ENCODE data around the gene INSYN2B.

Gene INSYN2B

DNA sequence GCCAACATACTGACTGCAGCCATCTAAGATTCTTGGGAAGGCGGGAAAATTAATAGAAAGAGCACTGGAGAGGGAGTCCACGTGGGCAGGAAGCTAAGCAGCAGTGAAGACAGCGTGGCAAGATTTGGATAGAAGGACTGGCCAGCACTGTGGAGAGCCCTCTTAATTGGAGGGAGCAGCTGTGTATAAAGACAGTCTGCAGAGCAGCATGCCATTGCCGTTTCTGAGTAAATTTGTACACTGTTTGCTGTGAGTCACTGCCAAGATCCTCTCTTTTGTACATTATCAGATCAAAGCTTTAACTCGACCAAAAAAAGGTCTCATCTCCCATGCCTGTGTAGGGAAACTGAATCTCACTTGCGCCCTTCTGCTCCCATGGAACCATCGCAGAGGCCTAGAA is 45.3 kb downstream of the INSYN2B start:
- DNase-seq (ENCODE audit: low read depth in 2 of 3, low spot score in 2 of 3), result no peak

DNA sequence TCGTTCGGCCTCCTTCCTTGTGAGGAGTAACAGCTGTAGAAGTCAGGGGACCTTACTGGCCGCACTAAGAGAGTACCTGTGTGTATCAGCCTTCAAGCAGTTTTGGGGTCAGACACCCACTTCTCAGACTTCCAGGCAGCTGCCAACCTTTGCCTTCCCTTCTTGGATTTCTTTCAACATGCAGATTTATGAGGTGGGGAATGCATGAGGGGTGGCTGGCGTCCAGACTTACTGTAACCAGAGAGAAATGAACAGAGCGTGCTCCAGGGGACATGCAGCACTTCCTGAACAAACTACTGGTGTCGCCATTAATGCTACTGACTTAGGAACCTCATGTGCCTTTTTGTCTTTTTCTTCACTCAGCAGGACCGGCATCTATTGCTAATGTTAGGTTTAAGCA is 46.7 kb downstream of the INSYN2B start:
- DNase-seq (ENCODE audit: low read depth in 2 of 3, low spot score in 2 of 3), result no peak

DNA sequence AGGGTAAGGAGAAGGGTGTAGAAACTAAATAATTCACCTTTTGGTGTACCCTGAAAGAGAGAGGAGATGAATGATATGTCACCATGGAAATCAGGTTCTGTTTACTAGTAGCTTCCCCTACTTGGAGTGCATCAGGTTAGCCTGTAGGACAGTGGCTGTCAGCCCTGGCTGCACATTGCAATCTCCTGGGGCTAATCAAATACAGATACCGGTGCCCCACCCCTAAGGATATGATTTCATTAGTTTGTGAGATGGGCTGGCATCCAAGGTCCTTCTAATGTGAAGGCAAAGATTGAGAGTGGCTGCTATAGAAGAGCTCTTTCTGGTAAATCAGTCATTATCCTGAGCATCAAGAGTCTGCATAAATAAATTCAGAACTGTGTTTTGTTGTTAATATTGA is 47.2 kb downstream of the INSYN2B start:
- no peak for DNase-seq (ENCODE audit: low read depth in 2 of 3, low spot score in 2 of 3)

DNA sequence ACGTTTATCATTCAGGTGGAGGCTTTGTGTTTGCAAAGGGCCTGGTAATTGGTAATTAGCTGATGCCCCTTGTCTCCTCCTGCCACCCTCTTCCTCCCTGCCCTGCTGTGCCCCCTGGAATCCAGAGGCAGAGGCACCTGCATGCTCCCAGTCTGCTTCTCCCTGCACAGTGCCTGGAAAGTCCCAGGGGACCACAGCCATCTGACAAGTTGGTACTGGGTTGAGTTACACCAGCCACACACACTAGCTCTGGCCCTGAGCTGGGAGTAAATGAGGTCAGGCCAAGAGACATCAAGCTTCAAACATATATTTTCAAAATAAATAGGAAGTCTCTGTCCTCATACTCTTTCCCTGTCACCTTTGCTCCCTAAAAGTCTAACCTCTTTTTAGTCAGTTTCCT is 56.3 kb downstream of the INSYN2B start:
- no peak for DNase-seq (ENCODE audit: low read depth in 2 of 3, low spot score in 2 of 3)

DNA sequence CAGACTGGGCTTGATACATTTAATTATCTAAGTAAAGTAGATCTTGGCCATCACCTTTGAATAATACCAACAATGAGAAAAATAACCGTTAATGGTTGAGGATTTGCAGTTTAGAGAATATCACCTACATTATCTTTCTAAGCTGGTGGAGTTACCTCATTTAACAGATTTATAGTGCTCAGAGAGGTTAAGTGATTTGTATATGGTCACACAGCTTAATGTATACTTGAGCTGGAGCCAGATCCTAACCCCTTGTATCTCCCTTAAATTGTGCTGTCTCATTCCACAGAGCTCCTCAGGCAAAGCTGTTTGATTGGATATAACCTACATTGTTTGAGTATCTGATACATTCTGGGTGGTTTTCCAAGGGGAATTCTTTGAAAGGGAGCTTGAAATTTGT is 57.8 kb downstream of the INSYN2B start:
- DNase-seq (ENCODE audit: low read depth in 2 of 3, low spot score in 2 of 3), result no peak

DNA sequence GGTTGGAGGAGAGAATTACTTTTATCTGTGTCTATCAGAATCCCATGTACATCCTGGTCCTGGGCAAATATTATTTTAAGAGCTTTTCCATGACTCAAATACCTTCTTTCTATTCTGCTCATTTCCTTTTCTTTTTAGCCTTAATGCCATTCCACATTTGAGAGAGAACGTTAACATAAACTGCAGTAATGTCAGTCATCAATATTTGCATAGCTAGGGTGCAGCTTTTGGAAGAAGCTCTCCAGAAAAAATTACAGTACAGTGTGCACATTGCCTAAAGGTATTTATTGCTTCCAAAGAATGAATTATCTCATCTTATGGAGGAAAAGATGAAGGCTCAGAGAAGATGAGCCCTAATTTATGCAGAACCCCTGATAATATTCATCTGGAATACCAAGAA is 58.3 kb downstream of the INSYN2B start:
- no peak for DNase-seq (ENCODE audit: low read depth in 2 of 3, low spot score in 2 of 3)

DNA sequence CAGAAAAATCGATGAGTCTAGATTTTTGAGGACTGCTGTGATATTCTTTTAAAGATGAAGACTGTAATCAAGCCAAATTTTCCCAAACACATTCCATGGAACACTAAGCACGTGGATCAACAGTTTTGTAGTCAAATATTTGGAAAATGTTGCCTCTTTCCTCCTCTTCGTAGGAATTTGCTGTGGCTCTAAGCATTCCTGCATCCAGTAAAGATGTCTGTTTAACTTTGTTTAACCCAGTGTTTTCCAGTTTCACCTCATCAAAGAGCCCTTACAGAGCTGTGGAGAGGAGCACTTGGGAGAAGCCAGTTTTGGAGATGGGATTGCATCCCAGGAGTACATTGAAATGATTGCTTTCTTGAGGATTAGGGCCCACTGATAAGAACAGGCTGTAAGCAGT is 58.9 kb downstream of the INSYN2B start:
- no peak for DNase-seq (ENCODE audit: low read depth in 2 of 3, low spot score in 2 of 3)

DNA sequence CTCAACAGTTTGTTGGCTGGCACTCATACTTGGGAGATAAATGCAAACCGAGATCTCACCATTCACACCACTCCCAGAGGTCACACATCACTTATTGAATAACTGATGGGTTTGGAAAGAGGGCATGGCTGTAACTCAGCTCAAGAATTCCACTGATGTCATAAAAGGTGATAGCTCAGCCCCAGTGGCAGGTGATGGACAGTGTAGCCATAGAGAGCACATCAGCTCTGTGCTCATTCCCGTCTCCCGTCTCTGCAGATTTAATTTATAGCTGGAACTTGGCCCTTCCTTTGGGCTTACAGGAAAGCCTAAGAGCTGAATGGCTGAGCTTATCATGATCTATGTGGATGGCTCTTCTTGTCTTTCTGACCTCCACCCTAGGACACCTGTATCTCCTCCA is 59.8 kb downstream of the INSYN2B start:
- DNase-seq (ENCODE audit: low read depth in 2 of 3, low spot score in 2 of 3), result no peak

DNA sequence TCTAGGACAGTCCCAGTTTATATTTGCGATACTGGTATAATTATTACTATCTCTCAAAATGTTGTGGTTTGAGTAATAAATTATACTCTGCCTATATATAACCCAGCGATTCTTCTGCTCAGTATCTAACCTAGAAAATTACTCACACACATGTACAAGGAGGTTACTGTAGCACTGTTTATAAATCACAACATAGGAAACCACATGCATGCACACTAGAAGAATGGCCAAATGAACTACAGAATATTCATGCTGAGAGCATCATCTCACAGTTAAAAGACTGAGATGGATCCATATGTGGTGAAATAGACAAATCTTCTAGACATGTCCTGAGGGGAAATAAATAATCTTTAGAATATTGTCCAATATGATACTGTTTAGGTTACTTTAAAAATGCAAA is 62.1 kb downstream of the INSYN2B start:
- no peak for DNase-seq (ENCODE audit: low read depth in 2 of 3, low spot score in 2 of 3)

DNA sequence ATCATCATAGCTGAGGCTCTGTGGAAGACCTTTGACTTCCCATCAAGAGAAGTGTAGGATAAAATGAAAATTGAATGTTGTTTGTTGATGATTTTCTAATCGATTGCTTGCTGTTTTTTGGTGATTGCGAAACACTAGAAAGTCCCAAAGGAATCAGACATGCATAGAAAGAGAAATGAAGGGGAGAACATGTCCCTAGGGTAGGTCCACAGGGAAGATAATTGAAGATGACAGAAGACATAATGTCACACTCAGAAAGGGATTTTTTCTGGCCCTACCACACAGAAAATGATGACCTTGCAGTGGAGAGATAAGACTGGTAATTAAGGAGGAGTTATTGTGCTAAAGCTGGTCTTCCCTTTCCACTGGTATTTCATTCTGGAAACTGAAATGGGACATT is 62.8 kb downstream of the INSYN2B start:
- DNase-seq (ENCODE audit: low read depth in 2 of 3, low spot score in 2 of 3), result no peak

DNA sequence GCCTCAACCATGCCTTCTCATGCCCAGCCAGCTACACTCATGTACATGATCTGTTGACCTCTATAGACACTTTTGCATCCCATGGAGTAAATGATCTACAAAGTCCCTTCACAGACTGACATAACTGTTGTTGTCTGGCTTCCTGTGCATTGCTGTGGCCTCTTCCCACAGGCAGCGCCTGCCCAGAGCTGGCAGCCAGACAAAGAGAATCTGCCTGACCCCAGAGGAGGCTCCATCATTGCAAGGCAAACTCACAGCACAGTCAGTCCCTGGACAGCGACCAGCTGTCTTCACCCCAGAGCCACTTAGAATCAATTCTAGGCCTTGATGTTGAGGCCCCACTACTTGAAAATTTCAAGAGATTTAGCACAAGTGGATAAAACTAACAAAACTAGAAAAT is 65.5 kb downstream of the INSYN2B start:
- no peak for DNase-seq (ENCODE audit: low read depth in 2 of 3, low spot score in 2 of 3)

DNA sequence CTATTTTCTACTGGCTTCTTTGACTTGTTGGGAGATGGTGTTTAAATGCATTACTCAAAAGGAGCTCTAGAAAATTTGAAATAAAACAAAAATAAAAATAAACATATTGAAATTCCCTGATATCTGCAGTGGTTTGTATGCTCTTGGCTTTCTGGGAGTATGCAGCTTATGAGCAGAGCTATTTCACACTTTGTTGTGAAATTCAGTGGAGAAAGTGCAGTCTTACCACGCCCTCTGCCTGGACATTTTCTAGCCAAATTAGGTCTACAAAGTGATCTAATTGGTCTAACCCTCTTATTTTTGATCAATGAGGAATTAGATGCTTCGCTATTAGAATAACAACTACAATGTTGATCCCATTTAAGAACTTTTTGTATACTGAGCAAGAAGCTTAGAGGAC is 66.8 kb downstream of the INSYN2B start:
- DNase-seq (ENCODE audit: low read depth in 2 of 3, low spot score in 2 of 3), result no peak

DNA sequence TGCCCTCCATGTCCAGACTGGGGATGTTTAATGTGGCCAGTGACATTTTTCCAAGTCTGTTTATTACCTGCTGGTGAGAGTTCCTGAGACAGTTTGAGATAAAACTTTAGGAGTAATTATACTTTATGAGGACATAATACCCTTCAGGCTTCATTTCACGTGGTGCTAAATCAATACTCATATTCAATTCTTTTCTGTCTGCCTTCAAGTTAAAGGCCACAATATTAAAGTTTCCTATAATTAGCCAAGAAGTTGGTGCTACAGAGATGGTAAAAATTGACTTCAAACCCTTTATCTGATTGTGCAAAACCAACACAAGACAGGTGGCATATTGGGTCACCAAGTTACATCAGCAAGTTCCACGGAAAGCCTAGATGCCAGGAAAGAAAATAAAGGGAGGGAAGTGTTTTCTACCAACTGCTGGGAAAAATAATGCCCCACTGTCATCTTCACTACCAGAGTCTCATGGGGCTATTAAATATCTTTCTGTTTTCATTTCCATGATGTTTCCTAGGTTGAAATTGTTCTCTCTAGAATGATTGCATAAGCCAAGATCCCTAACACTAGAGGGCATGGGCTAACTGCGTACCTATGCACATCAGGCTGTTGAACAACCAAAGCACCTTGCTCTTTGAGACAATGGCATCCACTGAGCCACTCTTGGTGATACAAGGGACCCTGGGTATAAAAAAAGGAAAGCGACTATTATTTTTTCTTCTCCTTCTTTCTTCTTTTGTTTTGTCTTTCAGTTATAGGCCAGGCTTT is 68.7 kb downstream of the INSYN2B start:
- no peak for DNase-seq (ENCODE audit: low read depth in 2 of 3, low spot score in 2 of 3)

DNA sequence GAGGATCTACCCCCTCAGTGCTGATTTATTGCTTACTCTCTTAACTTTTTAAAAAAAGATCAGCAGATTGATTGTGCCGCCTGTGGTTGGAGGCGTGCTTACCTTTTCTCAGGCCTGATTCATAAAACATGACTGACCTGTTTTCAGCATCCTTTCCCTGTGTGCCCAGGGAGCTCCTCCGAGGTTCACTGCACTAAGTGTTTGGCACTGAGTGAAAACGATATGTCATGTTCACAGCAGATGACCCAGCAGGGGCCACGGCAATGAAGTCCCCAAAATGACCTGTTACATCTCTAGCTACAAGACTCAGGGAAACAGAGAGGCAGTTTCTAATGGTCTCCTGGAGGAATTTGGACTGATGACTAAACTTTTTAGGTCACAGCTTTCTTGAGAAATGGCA is 69.9 kb downstream of the INSYN2B start:
- DNase-seq (ENCODE audit: low read depth in 2 of 3, low spot score in 2 of 3), result no peak

DNA sequence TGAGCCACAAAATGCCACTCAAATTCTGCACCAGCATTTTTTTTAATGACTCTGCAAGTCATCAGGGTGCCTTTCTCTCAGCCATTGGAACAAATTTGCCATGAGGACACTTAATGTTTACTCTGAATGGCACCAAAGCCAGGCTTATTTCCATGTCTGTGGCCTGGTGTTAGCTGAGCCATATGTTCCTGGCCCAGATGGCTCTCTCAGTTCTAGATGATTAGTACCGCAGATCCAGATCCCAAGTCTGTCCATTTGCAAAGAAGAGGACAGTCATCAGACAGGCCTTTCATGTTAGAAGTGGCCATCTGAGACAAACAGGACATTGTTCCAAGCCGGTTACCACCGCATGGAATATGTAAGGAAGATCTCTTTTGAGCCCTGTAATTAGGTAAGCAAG is 70.3 kb downstream of the INSYN2B start:
- no peak for DNase-seq (ENCODE audit: low read depth in 2 of 3, low spot score in 2 of 3)

DNA sequence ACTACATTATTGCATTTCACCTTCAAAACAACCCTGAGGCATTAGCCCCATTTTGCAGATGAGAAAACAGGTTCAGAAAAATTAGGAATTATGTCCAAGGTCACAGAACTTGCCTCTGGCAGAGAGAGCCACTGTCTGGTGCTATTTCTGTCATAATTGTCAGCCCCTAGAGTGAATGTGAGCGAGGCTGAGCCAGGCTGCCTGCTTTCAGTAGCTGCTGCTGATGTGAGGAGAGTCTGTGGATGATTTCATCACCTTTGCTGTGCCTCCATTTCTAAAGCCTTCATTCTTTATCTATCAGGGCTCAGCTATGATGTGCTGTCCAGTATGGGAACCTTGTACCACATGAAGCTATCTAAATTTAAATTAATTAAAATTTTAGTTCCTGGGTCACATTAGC is 71.4 kb downstream of the INSYN2B start:
- DNase-seq (ENCODE audit: low read depth in 2 of 3, low spot score in 2 of 3), result no peak

DNA sequence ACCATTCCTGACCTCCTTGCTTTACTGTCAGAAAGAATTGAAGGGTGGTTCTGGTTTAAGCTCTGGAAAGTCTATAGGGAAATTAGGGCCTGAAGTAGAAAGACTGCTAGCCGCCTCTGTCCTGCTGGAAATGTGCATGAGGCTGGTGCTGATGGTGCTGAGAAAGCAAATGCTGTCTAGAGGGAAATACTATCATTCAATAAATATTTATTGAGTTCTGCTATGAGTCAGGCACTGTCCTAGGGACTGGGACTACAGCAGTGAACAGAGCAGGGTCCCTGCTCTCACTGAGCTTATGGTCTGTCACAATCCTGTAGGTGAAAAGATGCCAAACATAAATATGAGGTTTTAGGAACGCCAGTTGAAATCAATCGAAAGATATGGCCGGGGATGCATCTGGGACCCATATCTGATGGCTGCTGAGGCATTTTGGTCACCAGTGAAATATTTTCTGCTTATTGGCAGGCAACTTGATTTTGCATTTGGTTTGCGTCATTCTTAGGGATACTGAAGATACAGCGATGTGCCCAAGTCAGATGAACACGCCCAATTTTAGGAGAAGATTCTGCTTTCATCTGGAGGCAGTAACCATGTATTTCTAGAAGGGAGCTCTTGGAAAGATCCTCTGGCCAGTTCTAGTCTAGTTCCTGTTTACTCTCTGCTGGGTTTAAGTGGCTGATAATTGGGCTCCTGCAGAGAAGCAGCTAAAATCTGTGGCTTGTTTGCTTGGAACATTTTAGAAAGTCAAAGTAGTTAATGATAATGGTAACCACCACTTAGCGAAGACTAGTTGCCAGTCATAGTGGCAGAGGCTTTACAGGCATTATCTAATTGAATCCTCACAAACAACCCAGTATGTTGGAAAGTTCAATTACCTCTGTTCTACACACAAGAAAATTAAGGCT is 73.3 kb downstream of the INSYN2B start:
- DNase-seq (ENCODE audit: low read depth in 2 of 3, low spot score in 2 of 3), result no peak

DNA sequence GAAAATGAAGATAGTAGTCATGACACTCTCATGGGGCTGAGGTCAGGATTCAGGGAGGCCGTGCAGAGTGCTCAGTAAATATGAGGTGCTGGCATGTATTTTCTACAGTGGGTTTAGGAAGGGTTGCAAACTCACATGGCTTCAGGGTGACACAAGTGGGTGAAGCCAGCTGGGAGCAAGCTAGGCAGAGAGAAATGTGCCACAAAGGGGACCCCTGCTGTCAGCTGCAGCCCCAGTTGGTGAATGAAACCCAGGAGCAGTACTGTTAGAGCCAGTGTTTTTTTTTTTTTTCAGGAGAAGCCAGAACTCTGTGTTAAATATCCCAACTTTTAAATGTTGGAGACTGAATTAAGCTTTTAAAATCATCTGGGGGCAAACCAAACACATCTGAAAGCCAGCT is 75.3 kb downstream of the INSYN2B start:
- no peak for DNase-seq (ENCODE audit: low read depth in 2 of 3, low spot score in 2 of 3)

DNA sequence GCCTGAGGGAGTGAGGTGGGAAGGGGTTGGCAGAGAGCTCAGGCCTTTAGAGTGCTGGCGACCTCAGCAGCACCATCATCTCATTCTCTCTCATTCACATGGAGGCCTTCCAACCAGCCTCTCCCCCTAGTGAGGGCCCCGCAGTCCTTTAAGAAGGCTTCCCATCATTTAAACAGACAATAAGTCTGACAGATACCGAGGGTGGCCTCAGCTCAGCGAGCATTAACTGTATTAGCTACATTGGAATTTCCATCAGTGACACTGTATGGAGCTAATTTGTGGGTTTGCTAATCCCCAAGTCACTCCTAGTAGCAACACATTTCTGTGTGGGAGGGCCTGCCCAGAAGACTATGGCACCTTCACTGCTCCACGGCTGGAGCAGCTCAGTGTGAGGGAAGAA is 75.8 kb downstream of the INSYN2B start:
- DNase-seq (ENCODE audit: low read depth in 2 of 3, low spot score in 2 of 3), result no peak

DNA sequence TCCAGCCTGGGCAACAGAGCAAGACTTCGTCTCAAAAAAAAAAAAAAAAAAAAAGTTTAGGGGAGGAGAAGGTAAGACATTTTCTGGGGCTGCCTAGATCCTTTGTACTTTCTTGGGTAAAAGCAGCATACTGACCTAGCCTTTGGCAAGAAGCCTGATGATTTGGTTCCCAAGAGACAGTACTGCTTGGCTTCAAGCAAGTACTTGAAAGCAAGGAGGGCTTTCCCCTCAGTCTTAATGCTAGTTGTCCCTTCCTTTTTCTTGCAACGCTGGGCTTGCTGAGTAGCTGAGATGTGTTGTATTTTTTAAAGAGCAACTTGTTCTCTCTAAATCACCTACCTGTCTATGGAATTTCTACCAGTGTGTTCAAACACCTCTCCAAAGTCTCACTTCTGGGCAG is 76.2 kb downstream of the INSYN2B start:
- no peak for DNase-seq (ENCODE audit: low read depth in 2 of 3, low spot score in 2 of 3)

DNA sequence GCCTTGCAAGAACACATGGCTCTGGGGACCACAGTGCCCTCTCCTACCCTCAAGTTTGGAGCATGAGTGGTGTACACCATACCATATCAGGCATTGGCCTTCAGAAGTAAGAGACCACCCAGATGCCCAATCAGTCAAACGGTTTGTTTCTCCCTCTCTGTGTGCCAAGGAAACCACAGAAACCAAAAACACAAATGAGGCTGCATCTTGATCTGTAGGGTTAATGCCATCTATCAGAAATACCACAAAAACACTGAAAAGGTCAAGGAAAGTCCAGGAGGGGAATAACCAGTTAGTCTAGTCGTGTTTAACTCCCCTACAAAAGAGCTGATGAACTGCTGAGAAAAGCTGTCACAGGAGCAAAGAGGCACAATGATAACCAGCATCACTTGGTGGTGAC is 78.4 kb downstream of the INSYN2B start:
- DNase-seq (ENCODE audit: low read depth in 2 of 3, low spot score in 2 of 3), result no peak

DNA sequence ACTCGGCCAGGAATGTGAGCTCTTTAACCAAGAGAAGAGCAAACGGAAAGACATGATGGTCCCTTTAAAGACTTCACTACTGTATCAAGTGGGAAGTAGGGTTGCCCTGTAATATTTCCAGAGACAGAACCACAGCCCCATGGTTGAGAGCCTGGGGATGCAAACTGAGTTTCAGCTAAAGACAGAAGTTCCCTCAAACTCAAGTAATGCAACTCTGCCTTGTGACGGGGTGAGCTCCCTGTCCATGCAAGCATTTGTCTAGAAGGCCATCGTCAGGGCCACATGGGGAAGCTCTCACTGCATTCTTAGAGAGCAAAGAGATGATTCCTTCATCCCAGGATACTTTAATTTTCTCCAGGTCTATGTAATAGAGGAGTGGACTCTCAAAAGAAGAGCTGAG is 82.8 kb downstream of the INSYN2B start:
- no peak for DNase-seq (ENCODE audit: low read depth in 2 of 3, low spot score in 2 of 3)

DNA sequence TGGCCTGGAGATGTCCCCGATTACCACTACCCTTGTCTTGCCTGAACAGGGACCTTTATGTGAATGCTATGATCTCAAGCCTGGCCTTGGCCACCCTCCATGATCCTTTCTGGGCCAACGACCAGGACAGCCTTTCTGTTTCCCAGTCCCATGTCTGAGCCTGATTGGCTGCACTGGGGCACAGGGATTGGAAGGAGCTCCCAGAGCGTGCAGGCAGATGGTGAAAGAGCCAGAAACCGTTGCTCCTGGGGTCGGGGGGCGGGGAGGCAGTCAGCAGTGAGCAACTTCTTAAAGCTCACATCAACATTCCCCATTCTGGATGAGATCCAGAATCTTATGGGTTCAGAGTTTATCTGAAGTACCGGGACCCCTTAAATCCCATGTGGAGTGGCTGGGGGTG is 84.4 kb downstream of the INSYN2B start:
- DNase-seq (ENCODE audit: low read depth in 2 of 3, low spot score in 2 of 3), result no peak

All from activated CD8-positive, alpha-beta memory T cell treated with anti-CD3 and anti-CD28 coated beads for 48 hours (primary cell).